A549 (cell line): ENCODE measurements around the gene KLHL29. TPM values are rescaled to one million over a fixed set of nuclear protein-coding genes. Genes with fewer than 3 reads are reported as not detected.

Experiments
- ATAC-seq, 2 experiments: fragments of 200-7000 bp in 1 of 2; fragments of >200 bp in 1 of 2; cut with Nextera tagmentation in 1 of 2; cut with Tn5 transposase in 1 of 2; 3 replicates each; pipeline versions ENCODE4 v1.8.0 to v1.9.1; 2018 to 2020; ENCODE audit warnings: mild to moderate bottlenecking in 1 of 2, moderate library complexity in 1 of 2
- CTCF ChIA-PET: fragments of 300-600 bp; sonication (Branson Sonifier 250); formaldehyde crosslinking; extraction: SDS; loops from one replicate; lab custom pipeline; 2021; ENCODE audit warnings: antibody characterized with exemption, inconsistent platforms; lab: Yijun Ruan, JAX
- POLR2A ChIA-PET: fragments of 350-600 bp; formaldehyde crosslinking; extraction: SDS; loops from one replicate; lab custom pipeline; 2021; ENCODE audit warnings: antibody characterized with exemption, inconsistent platforms; lab: Yijun Ruan, JAX
- DNase-seq, 2 experiments: peaks; one replicate each; pipeline versions ENCODE4 v3.0.0 to v3.0.0-alpha.2; 2011 to 2016; ENCODE audit warnings: low read depth in 1 of 2, low spot score in 1 of 2
- FAIRE-seq: peaks from 2 replicates; lab custom pipeline; 2011; peaks lifted over from hg19 to GRCh38; lab: Jason Lieb, UNC
- H3K27ac ChIP-seq, 2 experiments: fragments of >200 bp; sonication (Bioruptor Twin); formaldehyde crosslinking; 3 replicates each; pipeline ENCODE4 v1.5.1; 2016 to 2017
- H3K4me1 ChIP-seq: fragments of >200 bp; sonication (Bioruptor Twin); formaldehyde crosslinking; 3 replicates; pipeline ENCODE4 v1.6.1; 2016
- H3K4me2 ChIP-seq: fragments of >200 bp; sonication (Bioruptor Twin); formaldehyde crosslinking; 3 replicates; pipeline ENCODE4 v1.6.1; 2016
- H3K4me3 ChIP-seq: fragments of >200 bp; sonication (Bioruptor Twin); formaldehyde crosslinking; 3 replicates; pipeline ENCODE4 v1.5.1; 2016
- H3K9me3 ChIP-seq: fragments of >200 bp; sonication (Bioruptor Twin); formaldehyde crosslinking; 3 replicates; pipeline ENCODE4 v1.6.1; 2016
- BCL3 ChIP-seq: fragments of >200 bp; sonication (Bioruptor Twin); formaldehyde crosslinking; IDR thresholded peaks from 3 replicates; pipeline ENCODE4 v1.6.1; 2016
- EHMT2 ChIP-seq: fragments of 200-600 bp; sonication (generic); IDR thresholded peaks from 2 replicates; pipeline ENCODE4 v1.6.1; 2016; ENCODE audit warnings: antibody characterized with exemption, low read depth, mild to moderate bottlenecking, moderate library complexity
- ELK1 ChIP-seq: fragments of 150-350 bp; IDR thresholded peaks from 2 replicates; pipeline ENCODE4 v1.6.1; 2014; ENCODE audit warnings: low read depth, mild to moderate bottlenecking, low read length
- EP300 ChIP-seq, 2 experiments: fragments of >200 bp; sonication (Bioruptor Twin); formaldehyde crosslinking; IDR thresholded peaks; 2 replicates in 1 of 2; 3 replicates in 1 of 2; pipeline ENCODE4 v1.6.1; 2016 to 2017
- ESRRA ChIP-seq: fragments of 150-350 bp; IDR thresholded peaks from 2 replicates; pipeline ENCODE4 v1.6.1; 2014; ENCODE audit warnings: mild to moderate bottlenecking, low read length, borderline replicate concordance
- HMGXB4 ChIP-seq: fragments of 250-450 bp; sonication (Bioruptor Pico); IDR thresholded peaks from 2 replicates; pipeline ENCODE4 v1.5.0; 2021; ENCODE audit warnings: mild to moderate bottlenecking, moderate library complexity, borderline replicate concordance
- HOXB13 ChIP-seq: fragments of 250-450 bp; sonication (Bioruptor Pico); IDR thresholded peaks from 2 replicates; pipeline ENCODE4 v1.5.0; 2020; ENCODE audit warnings: low read depth, mild to moderate bottlenecking, moderate library complexity
- JUN ChIP-seq, 2 experiments: fragments of >200 bp; sonication (Bioruptor Twin); formaldehyde crosslinking; IDR thresholded peaks; 2 replicates in 1 of 2; 3 replicates in 1 of 2; pipeline ENCODE4 v1.6.1; 2016 to 2017
- MYC ChIP-seq: IDR thresholded peaks from 2 replicates; pipeline ENCODE4 v1.6.1; 2012; ENCODE audit warnings: mild to moderate bottlenecking, inconsistent platforms, low read length, improper control_type of control experiment, borderline replicate concordance
- NPAS2 ChIP-seq: fragments of 250-450 bp; sonication (Bioruptor Pico); IDR thresholded peaks from 2 replicates; pipeline ENCODE4 v1.8.0; 2022; ENCODE audit warnings: mild to moderate bottlenecking, moderate library complexity, borderline replicate concordance
- RAD21 ChIP-seq, 2 experiments: fragments of >200 bp in 1 of 2; sonication (Bioruptor Twin) in 1 of 2; formaldehyde crosslinking in 1 of 2; IDR thresholded peaks in 1 of 2; conservative IDR thresholded peaks in 1 of 2; 2 replicates in 1 of 2; 3 replicates in 1 of 2; pipeline ENCODE4 v1.6.1; 2012 to 2018; ENCODE audit warnings: inconsistent platforms in 1 of 2
- RARB ChIP-seq: fragments of 250-450 bp; sonication (Bioruptor Pico); IDR thresholded peaks from 2 replicates; pipeline ENCODE4 v1.8.0; 2021; ENCODE audit warnings: mild to moderate bottlenecking, moderate library complexity
- RNF2 ChIP-seq: fragments of 200-600 bp; sonication (generic); IDR thresholded peaks from 2 replicates; pipeline ENCODE4 v1.6.1; 2016; ENCODE audit warnings: low read depth, mild to moderate bottlenecking, antibody characterized with exemption, moderate library complexity, borderline replicate concordance
- TFCP2L1 ChIP-seq: fragments of 250-450 bp; sonication (Bioruptor Pico); IDR thresholded peaks from 2 replicates; pipeline ENCODE4 v1.5.0; 2021; ENCODE audit warnings: mild to moderate bottlenecking
- TP53 ChIP-seq: fragments of 250-450 bp; sonication (Bioruptor Pico); IDR thresholded peaks from 2 replicates; pipeline ENCODE4 v1.5.0; 2021; ENCODE audit warnings: mild to moderate bottlenecking, moderate library complexity
- ZC3H11A ChIP-seq: fragments of 450-650 bp; IDR thresholded peaks from 2 replicates; pipeline ENCODE4 v1.6.1; 2014; ENCODE audit warnings: antibody characterized with exemption, mild to moderate bottlenecking
- ZNF302 ChIP-seq: fragments of 250-450 bp; sonication (Bioruptor Pico); IDR thresholded peaks from 2 replicates; pipeline ENCODE4 v1.9.0; 2021; ENCODE audit warnings: inconsistent platforms, mild to moderate bottlenecking, moderate library complexity
- WGBS: methylation state at CpG from one replicate; pipeline ENCODE4 v1.1.6; 2017; ENCODE audit errors: missing lambda C conversion rate; 5-methylcytosine and 5-hydroxymethylcytosine counted together
- polyA plus RNA-seq, 4 experiments: library from polyadenylated mRNA; depleted of rRNA in 3 of 4; stranded (reverse); fragments of >200 nt; fragmentation: RNase III in 1 of 4; extraction: RNeasy Plus Mini Kit Qiagen cat#74134 plus additional on column Dnase treatment in 1 of 4; gene quantifications; 2 replicates in 3 of 4; 3 replicates in 1 of 4; pipeline ENCODE4 v1.2.3, GENCODE V29; 2011 to 2017

The KLHL29 gene
- polyA plus RNA-seq, 2 of the 4 experiments (the other 2 are of a cell fraction) = 1.3 to 2.5 TPM

GRCh38 chr2:23592061-23592685 is 207.2 kb downstream of the KLHL29 start:
- no peak for ATAC-seq
- 64% methylated on average over 8 of the region's 9 CpGs for WGBS
- CTCF ChIA-PET = interaction anchor here (0.7 kb wide), 1 partner anchor 13 kb away, joined by 4 read pairs; no protein-coding TSS in a partner anchor

GRCh38 chr2:23592898-23593751 is 208.1 kb downstream of the KLHL29 start:
- ChIA-PET POLR2A (no interaction called here), CTCF (interaction anchor here (0.7 to 1.0 kb wide), 2 partner anchors 14 to 40 kb away, joined by 3 to 4 read pairs; no protein-coding TSS in a partner anchor)
- H3K4me2 ChIP-seq = no peak overlapping the region
- ATAC-seq (no peak), FAIRE-seq (no peak), DNase-seq (no peak)
- no peak overlapping the region for H3K27ac ChIP-seq
- WGBS = 59% methylated on average over 12 of the region's 12 CpGs
- H3K4me1 ChIP-seq = no peaks in the 10 kb centered on the region
- TF ChIP-seq JUN (IDR thresholded peaks at IDR 0.05) (no peak), ZC3H11A (no peak), EP300 (IDR thresholded peaks at IDR 0.05) (no peak), ESRRA (no peak), TFCP2L1 (CRISPR knock-in tag) (no peak), EHMT2 (no peak), MYC (no peak), NPAS2 (CRISPR knock-in tag) (no peak), TP53 (CRISPR knock-in tag) (no peak), HMGXB4 (no peak)
- H3K9me3 ChIP-seq = no peaks in the 10 kb centered on the region
- H3K4me3 ChIP-seq = no peak overlapping the region

More at GRCh38 chr2:23592061-23592685, 207.2 kb downstream of the KLHL29 start:
- Histone ChIP-seq H3K4me2 (no peak overlapping the region), H3K9me3 (no peaks in the 10 kb centered on the region), H3K4me3 (no peak overlapping the region), H3K4me1 (no peaks in the 10 kb centered on the region), H3K27ac (no peak overlapping the region)
- no peak for TF ChIP-seq RNF2
- TF ChIP-seq ZNF302 (CRISPR knock-in tag) = no peak
- no peak for TF ChIP-seq ELK1
- no peak for TF ChIP-seq RAD21 (conservative IDR thresholded peaks at IDR 0.05 in 1 of 2, IDR thresholded peaks at IDR 0.05 in 1 of 2)
- DNase-seq (no peak), FAIRE-seq (no peak)
- POLR2A ChIA-PET = no interaction called here

- Histone ChIP-seq H3K27ac (no peak overlapping the region), H3K9me3 (no peaks in the 10 kb centered on the region), H3K4me3 (no peak overlapping the region)
- DNase-seq = no peak
- CTCF ChIA-PET = interaction anchor here (1.0 kb wide), 1 partner anchor 39 kb away, joined by 3 read pairs; no protein-coding TSS in a partner anchor
- TF ChIP-seq RARB (CRISPR knock-in tag) (no peak), HOXB13 (CRISPR knock-in tag) (no peak), ESRRA (no peak), TFCP2L1 (CRISPR knock-in tag) (no peak), RNF2 (no peak), BCL3 (no peak), EP300 (IDR thresholded peaks at IDR 0.05) (no peak), EHMT2 (no peak)
- TF ChIP-seq, all 56 proteins: peak for 0
- WGBS = 78% methylated on average over 21 of the region's 21 CpGs
- no peak overlapping the region for H3K4me2 ChIP-seq
- ATAC-seq = no peak
- H3K4me1 ChIP-seq = no peaks in the 10 kb centered on the region
- no peak for FAIRE-seq
- POLR2A ChIA-PET = no interaction called here
These were observed 208.9 kb downstream of the KLHL29 start for GRCh38 chr2:23593752-23594459.
